Fibroblast of lung (primary cell): ENCODE measurements around the gene PIGP. TPM values are rescaled to one million over a fixed set of nuclear protein-coding genes. Genes with fewer than 3 reads are reported as not detected.

Experiments used
- DNase-seq, 2 donors: peaks; one replicate each; pipeline versions ENCODE4 v3.0.0 to v3.0.0-alpha.2; 2010; ENCODE audit warnings: low read depth in 2 of 2
- H2AFZ ChIP-seq: 2 replicates; pipeline ENCODE4 v1.5.1; 2012; ENCODE audit warnings: low read length, control low read depth, inconsistent platforms
- H3K27ac ChIP-seq: 2 replicates; pipeline ENCODE4 v1.5.1; 2011; ENCODE audit warnings: low read length, control low read depth; ENCODE audit not compliant: insufficient read depth
- H3K27me3 ChIP-seq: 2 replicates; pipeline ENCODE4 v1.5.1; 2011; ENCODE audit warnings: mild to moderate bottlenecking, low read length; ENCODE audit not compliant: control insufficient read depth, insufficient read depth
- H3K36me3 ChIP-seq: 2 replicates; pipeline ENCODE4 v1.5.1; 2011; ENCODE audit warnings: low read length; ENCODE audit not compliant: control insufficient read depth, insufficient read depth
- H3K4me1 ChIP-seq: 2 replicates; pipeline ENCODE4 v1.5.1; 2011; ENCODE audit warnings: low read length; ENCODE audit not compliant: control insufficient read depth, insufficient read depth; ENCODE audit errors: extremely low read depth
- H3K4me2 ChIP-seq: 2 replicates; pipeline ENCODE4 v1.5.1; 2011; ENCODE audit warnings: low read length, control low read depth; ENCODE audit not compliant: insufficient read depth; ENCODE audit errors: extremely low read depth
- H3K4me3 ChIP-seq, 4 experiments: fragments of 200-600 bp in 1 of 4; sonication (generic) in 1 of 4; replicated peaks in 1 of 4; 2 replicates each; pipeline ENCODE4 v1.5.1; 2011 to 2016; ENCODE audit warnings: low read length in 4 of 4, low read depth in 3 of 4, mild to moderate bottlenecking in 3 of 4, control low read depth in 2 of 4, inconsistent platforms in 1 of 4, mixed read lengths in 1 of 4; ENCODE audit not compliant: insufficient read depth in 1 of 4; ENCODE audit errors: control extremely low read depth in 1 of 4
- H3K79me2 ChIP-seq: 2 replicates; pipeline ENCODE4 v1.5.1; 2012; ENCODE audit warnings: mild to moderate bottlenecking, low read length, inconsistent platforms; ENCODE audit not compliant: control insufficient read depth, insufficient read depth
- H3K9ac ChIP-seq: 2 replicates; pipeline ENCODE4 v1.5.1; 2011; ENCODE audit warnings: mild to moderate bottlenecking, low read length, control low read depth; ENCODE audit not compliant: insufficient read depth
- H3K9me3 ChIP-seq: 2 replicates; pipeline ENCODE4 v1.5.1; 2012; ENCODE audit warnings: low read depth, low read length; ENCODE audit not compliant: control insufficient read depth, insufficient read depth
- H4K20me1 ChIP-seq: 2 replicates; pipeline ENCODE4 v1.5.1; 2011; ENCODE audit warnings: low read length; ENCODE audit not compliant: control insufficient read depth, insufficient read depth; ENCODE audit errors: extremely low read depth
- CTCF ChIP-seq, 2 donors: IDR thresholded peaks in 1 of 2; conservative IDR thresholded peaks in 1 of 2; 1 replicate in 1 of 2; 2 replicates in 1 of 2; pipeline ENCODE4 v1.5.1; 2011 to 2012; ENCODE audit warnings: low read length in 2 of 2, control low read depth in 1 of 2, inconsistent platforms in 1 of 2, low read depth in 1 of 2, mild to moderate bottlenecking in 1 of 2
- EZH2 ChIP-seq: IDR thresholded peaks from 2 replicates; pipeline ENCODE4 v1.5.1; 2012; ENCODE audit warnings: low read length, control low read depth, mild to moderate bottlenecking; ENCODE audit errors: missing control alignments
- polyA plus RNA-seq, 2 donors: library from polyadenylated mRNA; depleted of rRNA in 1 of 2; stranded (reverse) in 1 of 2; unstranded in 1 of 2; fragments of >200 nt; gene quantifications; 2 replicates each; pipeline ENCODE4 v1.2.1, GENCODE V29; 2011 to 2012; ENCODE audit warnings: missing spikeins in 1 of 2
- total RNA-seq: library from RNA; depleted of rRNA; stranded (reverse); fragments of >200 nt; gene quantifications from 2 replicates; pipeline ENCODE4 v1.2.1, GENCODE V29; 2014

Gene PIGP
- total and polyA plus RNA-seq, 2 donors (not counting 1 experiment from before 2014, with no cell fraction given), result 8.6 to 25.9 TPM

- Histone ChIP-seq H3K27me3 (no peaks in the 10 kb centered on the region), H3K4me2 (no peak overlapping the region), H3K9me3 (no peaks in the 10 kb centered on the region), H3K79me2 (no peaks in the 10 kb centered on the region), H3K4me1 (peaks cover 2% of the 10 kb centered on the region), H3K36me3 (no peaks in the 10 kb centered on the region), H3K27ac (no peak overlapping the region), H3K9ac (no peak overlapping the region), H3K4me3 (no peak overlapping the region), H4K20me1 (no peaks in the 10 kb centered on the region), H2AFZ (no peak overlapping the region)
- TF ChIP-seq EZH2, result no peak
- no peak for TF ChIP-seq CTCF (conservative IDR thresholded peaks at IDR 0.05 in 1 of 2, IDR thresholded peaks at IDR 0.05 in 1 of 2; ENCODE audit: low read depth in 1 of 2, low read length in 2 of 2)
- DNase-seq, result no peak
Observed at GRCh38 chr21:37065561-37066177, 7.2 kb downstream of the PIGP start.

- H3K36me3 ChIP-seq, result no peaks in the 10 kb centered on the region
- no peak overlapping the region for H3K27ac ChIP-seq
- no peaks in the 10 kb centered on the region for H3K79me2 ChIP-seq
- no peak for TF ChIP-seq CTCF (conservative IDR thresholded peaks at IDR 0.05 in 1 of 2, IDR thresholded peaks at IDR 0.05 in 1 of 2; ENCODE audit: low read depth in 1 of 2, low read length in 2 of 2)
- TF ChIP-seq EZH2, result no peak
- H3K9me3 ChIP-seq, result no peaks in the 10 kb centered on the region
- no peaks in the 10 kb centered on the region for H3K27me3 ChIP-seq
- H3K9ac ChIP-seq, result no peak overlapping the region
- DNase-seq, result no peak
- H4K20me1 ChIP-seq, result no peaks in the 10 kb centered on the region
- H3K4me2 ChIP-seq, result no peak overlapping the region
- peaks cover 9% of the 10 kb centered on the region for H3K4me1 ChIP-seq
- no peak overlapping the region for H2AFZ ChIP-seq
- no peak overlapping the region for H3K4me3 ChIP-seq
Observed at GRCh38 chr21:37064841-37065240, 8.0 kb downstream of the PIGP start.

- no peaks in the 10 kb centered on the region for H3K9me3 ChIP-seq
- no peak for TF ChIP-seq EZH2
- no peak for TF ChIP-seq CTCF (conservative IDR thresholded peaks at IDR 0.05 in 1 of 2, IDR thresholded peaks at IDR 0.05 in 1 of 2; ENCODE audit: low read depth in 1 of 2, low read length in 2 of 2)
- H3K9ac ChIP-seq, result no peak overlapping the region
- H3K27me3 ChIP-seq, result no peaks in the 10 kb centered on the region
- no peak overlapping the region for H3K4me2 ChIP-seq
- H3K79me2 ChIP-seq, result no peaks in the 10 kb centered on the region
- peaks cover 9% of the 10 kb centered on the region for H3K4me1 ChIP-seq
- H3K36me3 ChIP-seq, result no peaks in the 10 kb centered on the region
- no peak overlapping the region for H3K27ac ChIP-seq
- no peak overlapping the region for H3K4me3 ChIP-seq
- no peaks in the 10 kb centered on the region for H4K20me1 ChIP-seq
- no peak overlapping the region for H2AFZ ChIP-seq
- DNase-seq, result no peak
Observed at GRCh38 chr21:37063433-37063832, 9.4 kb downstream of the PIGP start.
